Measurements from ENCODE around the gene NIN.
"Not testable (repeated sequence)": the region's sequence is repeated elsewhere in the genome, so short reads cannot be mapped to it uniquely, and the experiment has no call there.

NIN gene

DNA sequence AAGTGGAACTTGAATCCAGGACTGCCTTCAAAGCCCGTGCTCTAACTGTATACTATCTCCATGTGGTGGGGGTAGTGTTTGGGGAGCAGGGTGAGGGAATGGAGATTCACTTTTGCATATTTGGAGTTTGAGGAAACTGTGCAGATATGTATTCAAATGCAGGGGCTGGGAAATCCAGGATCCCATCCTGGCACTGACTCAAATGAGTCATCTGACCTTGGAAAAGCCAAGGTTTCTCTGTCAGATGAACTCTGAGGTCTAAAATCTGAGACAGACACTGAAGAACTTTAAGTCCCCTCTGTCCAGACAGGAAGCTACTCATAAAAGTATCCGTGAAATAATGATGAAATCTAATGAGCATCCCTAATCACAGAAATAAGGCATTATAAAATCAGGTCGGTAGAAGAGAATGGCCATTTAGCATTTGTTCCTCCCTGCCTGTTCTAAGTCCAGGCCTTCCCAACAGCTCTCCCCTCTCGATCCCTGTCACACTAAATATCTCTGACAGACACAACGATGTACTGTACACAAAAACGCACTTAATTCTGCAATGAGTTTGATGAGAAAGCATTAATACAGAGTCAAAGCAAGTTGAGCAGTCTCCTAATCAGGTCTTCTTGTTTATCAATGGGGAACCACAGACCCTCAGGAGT is 14.4 kb downstream of the NIN start:
- no peak for DNase-seq

DNA sequence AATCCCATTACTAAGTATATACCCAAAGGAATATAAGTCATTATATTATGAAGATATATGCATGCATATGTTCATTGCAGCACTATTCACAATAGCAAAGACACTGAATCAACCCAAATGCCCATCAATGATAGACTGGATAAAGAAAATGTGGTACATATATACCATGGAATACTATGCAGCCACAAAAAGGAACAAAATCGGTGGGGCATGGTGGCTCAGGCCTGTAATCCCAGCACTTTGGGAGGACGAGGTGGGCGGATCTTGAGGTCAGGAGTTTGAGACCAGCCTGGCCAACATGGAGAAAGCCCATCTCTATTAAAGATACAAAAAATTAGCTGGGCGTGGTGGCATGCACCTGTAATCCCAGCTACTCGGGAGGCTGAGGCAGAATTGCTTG is 15.4 kb downstream of the NIN start:
- DNase-seq: not testable (repeated sequence)

DNA sequence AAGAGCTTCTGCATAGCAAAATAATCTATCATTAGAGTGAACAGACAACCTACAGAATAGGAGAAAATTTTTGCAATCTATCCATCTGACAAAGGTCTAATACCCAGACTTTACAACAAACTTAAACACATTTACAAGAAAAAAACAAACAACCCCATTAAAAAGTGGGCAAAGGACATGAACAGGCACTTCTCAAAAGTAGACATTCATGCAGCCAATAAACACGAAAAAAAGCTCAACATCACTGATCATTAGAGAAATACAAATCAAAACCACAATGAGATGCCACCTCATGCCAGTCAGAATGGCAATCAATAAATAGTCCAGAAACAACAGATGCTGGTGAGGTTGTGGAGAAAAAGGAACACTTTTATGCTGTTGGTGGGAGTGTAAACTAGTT is 15.9 kb downstream of the NIN start:
- not testable (repeated sequence) for DNase-seq

DNA sequence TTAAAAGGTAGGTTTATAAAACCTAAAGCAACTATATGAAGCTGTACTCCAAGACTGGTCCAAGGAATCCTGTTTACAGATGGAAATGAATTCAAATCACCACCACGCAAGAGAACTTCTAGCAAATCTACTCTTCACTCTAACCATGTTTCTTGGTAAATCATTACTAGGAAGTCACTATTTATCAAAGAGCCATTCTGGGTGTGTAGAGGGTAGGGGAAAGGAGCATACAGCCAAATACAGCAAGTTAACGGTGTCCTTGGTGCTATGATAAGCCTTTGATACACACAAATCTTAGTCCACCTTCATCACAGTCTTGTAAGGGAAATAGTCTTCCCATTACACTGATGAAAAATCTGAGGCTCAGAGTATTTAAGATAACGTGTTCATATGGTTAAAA is 16.8 kb downstream of the NIN start:
- no peak for DNase-seq

DNA sequence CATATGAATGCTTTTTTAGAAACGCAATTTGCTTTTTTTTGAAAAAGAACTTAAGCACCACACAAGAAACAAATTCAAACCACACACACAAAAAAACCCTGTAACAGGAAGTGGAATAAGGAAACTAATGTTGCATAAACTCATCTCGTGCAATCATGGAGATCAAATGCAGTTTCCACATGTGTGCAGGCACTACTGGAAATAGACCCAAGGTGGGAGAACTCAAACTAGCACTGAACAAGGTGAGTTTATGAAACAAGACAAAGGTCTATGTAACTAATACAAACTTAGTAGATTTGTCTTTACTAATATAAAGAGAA is 17.5 kb downstream of the NIN start:
- no peak for DNase-seq

DNA sequence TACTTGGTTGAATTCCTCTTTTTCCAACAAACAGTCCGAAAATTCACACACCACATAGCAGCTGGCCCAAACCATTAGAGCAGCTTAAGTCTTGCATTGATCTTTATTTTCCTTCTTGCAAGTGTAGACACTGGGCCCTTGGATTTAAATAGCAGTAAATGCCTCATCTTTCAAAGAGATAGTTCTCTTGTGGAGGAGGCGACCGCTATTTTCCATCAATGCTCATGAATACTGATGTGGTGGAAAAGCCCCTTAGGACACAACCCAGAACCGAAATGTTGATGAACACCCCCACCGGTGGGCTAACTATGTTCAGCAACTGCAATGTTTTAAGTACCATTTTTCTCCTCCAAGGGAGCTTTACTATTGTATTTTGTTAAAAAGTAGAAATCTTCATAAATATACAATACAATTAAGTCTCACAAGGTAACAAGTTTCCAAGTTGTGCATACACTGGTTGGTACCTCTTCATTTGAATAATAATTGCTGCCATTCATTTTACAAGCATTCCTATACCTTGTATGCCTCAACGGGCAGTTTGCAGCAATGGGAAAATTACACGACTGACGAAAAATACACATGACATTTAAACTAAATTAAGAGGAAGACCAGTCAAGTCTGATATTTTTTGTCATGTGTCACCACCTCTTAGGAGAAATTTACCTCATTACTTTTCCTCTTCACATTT is 18.0 kb downstream of the NIN start:
- DNase-seq: peak in 1 of 2 experiments; percentile 37

DNA sequence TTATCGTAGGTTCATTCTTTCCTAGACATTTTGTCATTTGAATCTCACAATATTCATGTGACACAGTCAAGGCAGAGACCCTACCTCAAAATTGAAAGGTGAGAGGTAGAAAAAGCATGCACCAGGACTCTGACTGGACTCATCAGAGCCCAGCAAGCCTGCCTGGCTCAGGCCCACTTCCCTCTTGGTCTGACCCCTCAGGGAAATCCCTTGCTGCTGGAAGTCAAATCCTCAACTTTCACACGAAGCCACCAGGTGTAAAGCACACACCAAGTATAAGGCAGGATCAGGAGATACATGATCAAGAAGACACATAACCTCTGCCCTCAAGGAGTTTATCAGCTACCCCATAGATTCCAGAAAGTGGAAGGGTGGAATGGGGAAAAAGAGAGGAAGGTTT is 18.8 kb downstream of the NIN start:
- DNase-seq: no peak

DNA sequence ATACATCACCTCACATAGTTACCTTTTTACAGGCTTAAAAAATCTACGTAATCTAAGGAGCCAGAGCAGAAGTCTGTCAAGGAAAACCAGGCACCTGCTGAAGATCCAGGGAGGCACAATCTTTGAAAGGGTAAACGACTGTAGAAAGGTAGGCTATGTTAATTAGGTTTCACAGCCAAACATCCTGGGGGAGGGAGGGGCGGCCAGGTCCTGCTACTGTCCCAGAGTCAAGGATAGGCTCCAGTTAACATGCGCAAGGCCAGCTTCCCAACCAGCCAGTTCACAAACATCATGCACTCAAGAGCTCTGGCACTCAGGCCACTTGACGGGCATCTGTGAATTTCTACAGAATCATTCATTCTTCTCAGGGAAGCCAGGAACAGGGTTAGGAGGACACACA is 22.9 kb downstream of the NIN start:
- no peak for DNase-seq

DNA sequence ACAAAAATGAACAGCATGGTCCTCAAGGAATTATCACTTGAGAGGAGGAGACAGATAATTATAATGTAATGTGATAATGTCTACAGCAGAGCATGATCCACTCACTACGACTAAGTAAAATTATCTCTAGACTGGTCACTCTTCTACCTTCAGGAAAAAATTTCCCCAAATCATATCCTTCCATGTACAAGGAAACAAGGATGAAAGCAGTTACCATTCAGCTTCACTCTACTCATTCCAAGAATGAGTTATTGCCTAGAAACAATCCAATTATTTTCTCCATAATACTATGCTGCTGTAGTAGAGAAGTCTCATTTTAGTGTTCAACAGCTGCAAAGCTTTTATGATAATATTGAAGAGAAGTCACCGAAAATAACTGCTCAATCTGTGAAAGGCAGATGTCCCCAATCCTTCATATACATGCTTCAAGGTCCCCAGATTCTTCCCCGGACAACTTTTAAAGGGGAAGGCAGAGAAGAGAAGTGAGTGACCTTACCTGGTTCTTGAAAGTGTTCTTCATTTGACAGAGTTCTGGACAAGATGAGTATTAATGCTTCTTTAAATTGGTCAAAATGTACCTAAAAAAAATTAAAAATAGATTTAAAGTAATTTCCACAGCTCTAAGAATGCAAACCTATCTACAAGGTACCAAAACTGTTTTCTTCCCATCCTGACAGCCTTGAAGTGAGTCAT is 24.6 kb downstream of the NIN start:
- DNase-seq: no peak

DNA sequence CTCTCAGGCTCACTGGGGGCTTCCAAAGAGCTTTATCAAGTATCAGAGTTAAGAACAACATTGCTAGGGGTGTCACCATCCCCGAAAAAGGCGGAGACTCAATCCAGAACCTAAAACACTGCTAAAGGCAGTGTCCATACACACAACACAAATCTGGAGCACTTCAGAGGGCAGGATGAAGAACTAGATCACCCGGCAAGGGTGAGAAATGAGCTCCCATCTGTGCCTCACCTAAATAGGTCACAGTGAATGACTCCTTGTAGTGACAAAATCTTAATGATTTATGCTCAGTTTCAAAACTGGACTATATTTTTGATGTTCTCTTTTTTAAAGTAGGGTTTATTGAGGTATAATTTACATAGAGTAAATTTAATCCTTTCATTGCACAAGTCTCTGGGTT is 25.6 kb downstream of the NIN start:
- DNase-seq: no peak

DNA sequence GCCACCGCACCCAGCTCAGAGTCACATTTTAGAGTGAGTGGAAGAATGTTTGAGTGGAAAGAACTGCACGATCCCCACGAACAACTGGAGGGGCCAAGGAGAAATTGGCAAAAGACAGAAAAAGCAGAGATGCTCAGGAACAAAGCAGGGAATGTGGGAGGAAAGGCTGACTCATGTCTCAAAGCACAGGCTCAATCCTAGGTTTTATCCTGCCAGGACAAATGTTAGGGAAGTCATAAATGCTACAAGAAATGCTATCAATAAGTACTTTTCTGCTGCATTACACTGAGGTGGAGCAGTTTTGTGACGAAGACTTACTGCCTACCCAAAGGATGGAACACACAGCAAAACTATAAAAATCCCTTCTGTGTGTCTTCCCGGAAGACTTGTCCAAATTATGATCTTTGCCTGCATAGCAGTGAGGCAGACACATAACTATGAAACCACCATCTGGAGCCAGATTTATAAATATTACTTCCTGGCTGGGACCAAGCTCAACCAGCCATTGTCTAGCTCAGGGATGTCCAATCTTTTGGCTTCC is 26.7 kb downstream of the NIN start:
- DNase-seq: no peak

DNA sequence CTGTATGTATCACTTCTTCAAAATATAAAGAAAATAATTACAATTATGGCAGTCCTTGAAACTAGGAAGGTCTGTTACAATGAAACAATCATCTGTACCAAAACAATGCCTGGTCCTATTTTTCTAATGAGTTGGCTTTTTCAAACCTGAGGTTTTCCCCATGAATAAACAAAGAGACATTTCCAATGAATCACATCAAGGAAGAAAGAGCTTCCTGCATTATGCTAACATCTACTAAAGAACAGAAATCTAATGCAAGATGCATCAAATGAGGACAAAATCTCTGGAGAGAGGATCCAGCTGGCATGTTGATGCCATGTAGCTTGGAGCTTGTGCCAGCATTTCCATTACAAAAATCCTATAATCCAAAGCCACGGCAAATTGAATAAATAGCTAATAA is 29.3 kb downstream of the NIN start:
- no peak for DNase-seq

DNA sequence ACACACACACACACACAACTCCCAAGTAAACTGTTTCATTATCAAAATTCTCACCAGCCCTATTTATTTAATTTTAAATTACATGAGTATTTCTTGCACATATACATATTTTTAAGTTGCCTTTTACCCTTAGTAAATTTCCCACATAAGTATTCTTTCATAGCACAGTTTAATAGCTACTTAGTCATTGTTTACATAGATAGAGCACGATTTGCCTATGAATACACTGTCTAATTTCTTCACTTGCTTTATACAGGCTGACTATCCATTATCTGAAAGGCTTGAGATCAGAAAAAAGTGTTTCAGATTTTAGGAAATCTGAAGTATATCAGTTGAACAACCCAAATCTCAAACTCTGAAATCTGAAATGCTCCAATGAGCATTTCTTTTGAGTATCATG is 30.9 kb downstream of the NIN start:
- DNase-seq: no peak

DNA sequence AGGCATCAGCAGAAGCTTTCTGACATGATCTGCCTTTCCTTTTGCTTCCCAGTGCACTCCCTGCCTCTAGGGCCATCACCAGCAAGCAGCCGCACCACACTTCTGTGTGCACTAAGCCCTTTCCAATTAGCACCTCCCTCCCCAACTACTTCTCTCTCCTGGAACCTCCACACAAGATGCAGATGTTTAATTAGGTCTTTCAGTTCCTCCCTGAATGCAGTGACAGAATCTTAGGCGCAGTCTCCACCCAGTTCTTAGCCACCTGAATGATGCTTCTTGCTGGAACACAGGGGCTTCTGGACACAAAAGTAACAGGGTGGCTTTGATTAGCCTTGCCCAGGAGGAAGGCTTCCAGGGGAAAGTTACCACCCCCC is 32.9 kb downstream of the NIN start:
- DNase-seq: no peak

DNA sequence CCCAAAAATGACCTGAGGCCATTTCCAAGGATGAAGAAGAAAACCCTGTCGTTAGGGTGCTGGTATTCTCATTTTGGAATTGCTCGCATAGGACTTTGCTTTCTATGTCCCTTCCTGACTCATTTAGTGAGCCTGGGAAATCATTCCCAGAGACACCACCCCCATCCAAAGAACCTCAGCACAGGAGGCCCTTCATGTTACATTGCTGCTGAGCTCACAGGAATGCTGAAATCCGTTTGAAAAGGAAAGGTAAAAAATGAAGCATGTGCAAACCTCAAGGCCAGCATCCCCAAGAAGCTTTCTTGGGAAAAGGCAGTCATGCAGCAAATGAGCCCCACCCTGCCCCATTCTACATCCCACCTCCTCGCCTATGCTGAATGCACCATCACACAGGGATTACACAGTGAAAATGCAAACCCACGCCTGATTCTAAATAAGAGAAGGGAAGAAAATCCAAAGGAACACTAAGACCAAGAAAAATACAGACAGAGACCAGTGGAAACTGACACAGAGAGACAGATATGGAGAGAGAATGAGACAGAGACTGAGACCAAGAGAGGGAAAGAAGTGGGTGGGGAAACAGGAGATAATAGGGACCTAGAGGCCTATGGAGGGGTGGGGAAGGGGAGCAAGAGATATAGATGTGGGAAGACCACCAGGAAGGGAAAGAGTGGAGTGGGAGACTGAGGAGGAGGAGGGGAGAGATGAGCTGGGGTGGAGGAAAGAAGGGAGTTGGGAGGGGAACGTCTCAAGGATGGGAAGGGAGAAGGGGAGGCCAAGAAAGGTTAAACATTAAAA is 33.5 kb downstream of the NIN start:
- DNase-seq: no peak

DNA sequence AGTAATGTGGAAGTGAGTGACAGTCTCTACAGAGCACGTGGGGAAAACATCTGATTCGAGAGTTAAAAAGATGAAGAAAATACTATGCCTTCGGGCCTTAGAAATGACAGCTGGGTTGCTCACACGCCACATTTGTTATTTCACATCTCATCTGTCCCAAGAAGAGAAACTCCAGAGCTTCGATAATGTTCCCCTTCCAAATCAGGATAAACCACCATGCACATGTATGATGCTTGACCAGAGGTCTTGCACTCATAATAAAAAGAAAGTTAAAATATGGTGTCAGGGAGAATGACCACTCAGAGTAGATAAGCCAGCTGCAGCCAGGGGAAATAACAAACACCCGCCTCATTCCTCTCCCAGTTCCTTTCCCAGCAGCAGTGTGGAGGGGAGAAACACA is 34.6 kb downstream of the NIN start:
- DNase-seq: no peak

DNA sequence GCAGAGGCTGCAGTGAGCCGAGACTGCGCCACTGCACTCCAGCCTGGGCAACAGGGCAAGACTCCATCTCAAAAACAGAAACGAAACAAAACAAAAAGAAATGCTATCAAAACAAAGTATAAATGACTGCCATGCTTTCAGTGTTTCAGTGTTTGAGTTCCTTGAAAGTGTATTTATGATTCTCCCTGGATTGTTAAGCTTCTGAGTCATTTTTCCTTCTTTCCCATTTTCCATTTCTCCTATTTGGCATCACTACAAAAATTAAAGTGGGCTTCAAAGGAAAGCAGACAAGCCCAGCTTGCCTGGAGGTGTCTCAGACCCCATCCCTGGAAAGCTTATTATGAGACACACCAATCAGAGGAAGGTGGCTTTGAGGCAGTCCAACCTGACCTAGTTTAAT is 35.1 kb downstream of the NIN start:
- DNase-seq: no peak

DNA sequence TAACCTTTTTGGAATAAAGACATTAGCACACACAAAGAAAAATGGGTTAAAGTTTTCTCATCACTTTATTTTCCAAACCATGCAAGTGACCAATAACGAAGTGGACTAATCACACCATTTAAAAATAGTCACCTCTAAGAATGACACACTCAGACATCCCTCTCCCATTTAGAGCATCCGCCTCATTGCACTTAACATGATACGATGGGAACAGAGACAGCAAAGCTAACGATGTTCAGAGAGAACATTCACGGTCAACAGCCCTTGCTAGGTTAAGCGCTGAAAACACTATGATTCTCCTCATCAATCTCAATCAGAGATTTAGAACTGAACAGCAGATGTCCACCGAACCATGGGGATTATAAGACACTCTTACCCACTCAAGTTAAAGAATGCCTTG is 35.8 kb downstream of the NIN start:
- no peak for DNase-seq

DNA sequence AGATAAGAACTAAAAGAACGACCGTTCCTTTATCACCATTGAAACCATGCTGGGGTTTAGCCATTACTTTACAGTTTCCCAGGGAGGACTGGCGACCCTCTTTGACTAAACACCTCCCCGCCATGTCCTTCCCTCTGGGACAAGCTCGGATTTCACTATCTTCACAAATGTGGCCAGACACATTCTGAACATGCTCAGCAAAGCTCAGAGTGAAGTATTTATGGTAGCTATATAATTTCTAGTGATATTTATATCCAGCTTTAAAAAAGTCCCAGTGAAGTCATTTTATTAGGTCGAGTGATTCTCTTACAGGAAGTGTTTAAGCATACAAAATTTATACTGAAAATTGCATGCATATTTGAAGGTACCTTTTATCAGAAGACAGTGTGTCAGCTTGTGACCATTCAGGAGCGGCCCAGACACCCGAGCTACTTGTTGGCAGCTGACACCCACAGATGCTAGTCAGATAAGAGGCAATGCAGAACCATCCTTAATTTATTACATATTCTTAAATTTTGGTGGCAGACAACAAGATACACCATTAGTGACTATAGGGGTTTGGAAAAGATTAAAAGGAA is 36.8 kb downstream of the NIN start:
- DNase-seq: no peak

DNA sequence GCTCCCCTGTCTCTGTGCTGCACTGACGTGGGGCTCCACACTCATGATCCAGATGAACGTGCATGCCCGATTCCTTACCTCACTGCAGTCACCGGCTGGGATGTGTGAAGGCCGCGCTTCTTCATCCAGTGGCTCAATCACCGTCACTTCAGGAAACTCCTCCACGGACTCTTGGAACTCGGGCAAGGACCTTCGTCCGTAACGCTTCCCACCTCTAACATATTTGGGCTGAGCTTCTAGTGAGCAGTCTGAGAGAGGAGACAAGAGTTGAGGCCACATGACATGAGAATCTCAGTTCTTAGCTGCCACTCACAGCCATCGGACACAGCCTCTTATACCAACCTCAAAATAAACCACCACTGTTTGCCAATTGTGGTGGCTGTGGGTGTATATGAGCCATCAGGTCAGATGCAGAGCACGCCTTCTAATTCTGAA is 38.3 kb downstream of the NIN start:
- no peak for DNase-seq

DNA sequence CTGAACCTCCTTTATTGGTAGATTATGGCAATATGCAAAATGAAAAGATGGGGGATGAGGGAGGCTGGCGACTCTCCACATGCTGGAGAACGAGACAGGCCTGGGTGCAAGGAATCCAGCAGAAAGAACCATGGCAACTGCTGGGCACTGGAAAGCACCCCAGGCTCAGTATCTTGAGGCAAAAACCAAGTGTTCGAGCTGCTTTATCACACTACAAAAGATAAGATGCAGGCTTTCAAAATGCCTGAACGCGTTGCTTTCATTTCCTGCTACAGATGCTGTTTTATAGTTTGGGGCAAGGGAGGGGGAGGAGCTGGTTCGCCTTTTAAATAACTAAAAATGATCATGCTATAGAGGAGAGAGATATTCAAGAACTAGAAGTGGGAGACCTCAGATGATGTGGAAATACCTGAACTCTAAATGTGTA is 38.9 kb downstream of the NIN start:
- peak in 1 of 2 experiments; percentile 7 for DNase-seq

DNA sequence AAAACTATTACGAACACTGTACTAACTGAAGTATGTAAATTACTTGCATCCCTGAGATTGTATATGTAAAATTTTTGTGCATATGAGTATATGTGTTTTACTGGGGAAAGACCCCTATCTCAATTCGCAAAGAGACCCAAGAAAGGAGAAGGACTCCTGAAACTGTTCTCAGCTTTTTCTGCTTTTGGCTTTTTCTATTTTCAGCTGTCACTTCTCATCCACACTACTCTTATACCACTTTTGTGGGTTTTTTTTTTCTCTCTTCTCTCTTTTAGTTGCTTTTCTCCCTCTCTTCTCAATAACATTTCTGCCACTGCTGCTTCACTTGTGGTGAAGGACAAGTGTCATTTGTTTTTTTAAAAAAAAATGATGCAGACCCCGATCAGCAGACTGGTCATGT is 39.8 kb downstream of the NIN start:
- no peak for DNase-seq

DNA sequence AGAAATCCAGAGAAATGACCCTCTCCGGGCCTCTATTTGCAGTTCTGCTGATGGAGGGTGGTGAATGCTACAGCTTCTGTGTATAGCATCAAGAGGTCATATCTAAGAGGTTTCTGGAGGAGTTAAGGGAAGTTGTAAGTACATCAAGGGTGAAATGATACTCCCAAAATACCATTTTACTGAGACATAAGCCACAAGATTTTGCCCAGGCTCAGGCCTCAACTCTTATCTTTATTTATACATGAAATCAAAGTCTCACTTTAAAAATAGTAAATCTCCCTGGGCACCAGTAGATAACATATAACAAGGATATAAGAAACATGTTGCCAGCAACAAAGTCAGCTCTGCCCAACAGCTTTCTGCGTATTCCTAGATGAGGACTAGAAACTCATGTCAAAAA is 40.4 kb downstream of the NIN start:
- no peak for DNase-seq
